CD4-positive, CD25-positive, alpha-beta regulatory T cell (primary cell): ENCODE results near the gene TMC1. TPM values are rescaled to one million over a fixed set of nuclear protein-coding genes. Genes with fewer than 3 reads are reported as not detected.

ENCODE experiments used
- ATAC-seq, 2 donors: fragments of 150-1000 bp; cut with Tn5 transposase; one replicate each; pipeline ENCODE4 v1.10.0; 2021; ENCODE audit warnings: low read depth in 2 of 2, moderate number of reproducible peaks in 2 of 2, moderate library complexity in 1 of 2
- DNase-seq, 3 donors: peaks; one replicate each; pipeline versions ENCODE4 v3.0.0 to v3.0.0-alpha.2; 2012 to 2022; ENCODE audit warnings: mixed read lengths in 1 of 3
- H3K27ac ChIP-seq: one replicate; pipeline ENCODE4 v1.7.0; 2013; ENCODE audit warnings: mild to moderate bottlenecking, low read length; ENCODE audit not compliant: insufficient read depth, poor library complexity, severe bottlenecking
- H3K27me3 ChIP-seq: one replicate; pipeline ENCODE4 v1.7.0; 2013; ENCODE audit warnings: low read length; ENCODE audit not compliant: control insufficient read depth, insufficient read depth
- H3K36me3 ChIP-seq: one replicate; pipeline ENCODE4 v1.7.0; 2013; ENCODE audit warnings: mild to moderate bottlenecking, low read length, moderate library complexity; ENCODE audit not compliant: control insufficient read depth, insufficient read depth
- H3K4me1 ChIP-seq: 2 replicates; pipeline ENCODE4 v1.7.0; 2013; ENCODE audit warnings: mild to moderate bottlenecking, low read length; ENCODE audit not compliant: insufficient read depth, control insufficient read depth, poor library complexity, severe bottlenecking
- H3K4me3 ChIP-seq: one replicate; pipeline ENCODE4 v1.7.0; 2013; ENCODE audit warnings: low read depth, mild to moderate bottlenecking, low read length, moderate library complexity
- H3K9me3 ChIP-seq, 2 experiments: 1 replicate in 1 of 2; 2 replicates in 1 of 2; pipeline ENCODE4 v1.7.0; 2013; ENCODE audit warnings: low read length in 2 of 2, mild to moderate bottlenecking in 1 of 2, moderate library complexity in 1 of 2; ENCODE audit not compliant: control insufficient read depth in 2 of 2
- H3K27ac Mint-ChIP-seq, 3 donors: one replicate each; pipeline ENCODE4 v1.8.0; 2020 to 2022; ENCODE audit warnings: mild to moderate bottlenecking in 3 of 3, mixed read lengths in 3 of 3, moderate library complexity in 2 of 3
- H3K27me3 Mint-ChIP-seq: one replicate; pipeline ENCODE4 v1.8.0; 2022; ENCODE audit warnings: mild to moderate bottlenecking, mixed read lengths
- H3K36me3 Mint-ChIP-seq: one replicate; pipeline ENCODE4 v1.8.0; 2020; ENCODE audit warnings: mixed read lengths
- H3K4me1 Mint-ChIP-seq, 4 donors: one replicate each; pipeline ENCODE4 v1.8.0; 2020 to 2022; ENCODE audit warnings: mixed read lengths in 4 of 4, mild to moderate bottlenecking in 1 of 4
- H3K4me3 Mint-ChIP-seq, 4 donors: one replicate each; pipeline ENCODE4 v1.8.0; 2020 to 2022; ENCODE audit warnings: mild to moderate bottlenecking in 4 of 4, mixed read lengths in 4 of 4, moderate library complexity in 3 of 4
- H3K9me3 Mint-ChIP-seq, 7 donors: one replicate each; pipeline ENCODE4 v1.8.0; 2020 to 2022; ENCODE audit warnings: mixed read lengths in 7 of 7, mild to moderate bottlenecking in 3 of 7, moderate library complexity in 2 of 7
- polyA plus RNA-seq, 4 donors: library from polyadenylated mRNA; unstranded; fragments of 300-500 nt; fragmentation: Illumina TruSeq; gene quantifications; one replicate each; pipeline ENCODE4 v1.2.3, GENCODE V29; 2021
- total RNA-seq: library from RNA; stranded (reverse); gene quantifications from one replicate; pipeline ENCODE4 v1.2.3, GENCODE V29; 2022

The TMC1 gene
- total and polyA plus RNA-seq, 5 donors from 2014 or later: not detected

DNA sequence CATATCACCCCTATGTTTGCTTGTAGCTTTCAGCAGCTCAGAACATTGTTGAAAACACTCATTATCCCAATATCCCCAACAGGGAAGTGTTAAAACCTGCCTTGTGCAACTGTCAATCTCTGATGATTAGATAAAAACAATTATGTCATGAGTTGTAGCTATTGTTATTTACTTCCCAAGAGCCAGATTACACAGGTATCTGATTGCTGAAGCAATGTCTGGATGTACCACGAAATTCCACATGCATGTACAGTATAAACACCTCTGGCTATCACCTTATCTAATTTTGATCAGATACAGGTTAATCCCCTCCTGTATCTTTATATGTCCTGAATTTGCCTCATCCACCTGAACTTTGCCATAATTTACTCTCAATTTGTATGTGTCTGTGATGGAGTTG is 38.7 kb downstream of the TMC1 start:
- H3K27ac Mint-ChIP-seq: no peak overlapping the region
- peaks cover 4 to 13% (median 8%) of the 10 kb centered on the region in 4 donors for H3K4me1 Mint-ChIP-seq
- no peak overlapping the region for H3K4me3 Mint-ChIP-seq
- no peak overlapping the region for H3K27ac ChIP-seq
- no peak overlapping the region for H3K4me3 ChIP-seq
- DNase-seq: no peak
- no peak for ATAC-seq
- H3K27me3 ChIP-seq: no peaks in the 10 kb centered on the region
- H3K9me3 ChIP-seq: no peaks in the 10 kb centered on the region
- H3K36me3 Mint-ChIP-seq: no peaks in the 10 kb centered on the region
- H3K36me3 ChIP-seq: no peaks in the 10 kb centered on the region
- H3K4me1 ChIP-seq: no peaks in the 10 kb centered on the region
- no peaks in the 10 kb centered on the region for H3K27me3 Mint-ChIP-seq
- H3K9me3 Mint-ChIP-seq: peaks cover 0 to 2% (median 0%) of the 10 kb centered on the region in 7 donors

DNA sequence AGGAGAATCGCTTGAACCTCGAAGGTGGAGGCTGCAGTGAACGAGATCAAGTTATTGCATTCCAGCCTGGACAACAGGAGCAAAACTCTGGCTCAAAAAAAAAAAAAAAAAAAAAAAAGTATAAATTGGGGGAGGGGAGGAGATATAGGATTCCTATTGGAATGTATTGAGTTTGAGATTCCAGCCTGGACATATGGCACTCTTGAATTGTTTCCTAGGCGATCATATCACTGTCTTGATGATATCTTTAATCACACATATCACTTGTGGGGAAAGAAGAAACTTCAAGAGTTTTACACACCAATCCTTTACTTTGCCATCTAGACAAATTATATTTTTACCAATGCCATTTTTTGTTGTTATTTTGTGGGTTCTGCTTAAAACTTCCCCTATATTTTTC is 42.4 kb downstream of the TMC1 start:
- Mint-ChIP-seq H3K4me1 (no peaks in the 10 kb centered on the region), H3K9me3 (peaks cover 0 to 4% (median 2%) of the 10 kb centered on the region in 7 donors), H3K4me3 (no peak overlapping the region), H3K27ac (no peak overlapping the region), H3K36me3 (no peaks in the 10 kb centered on the region), H3K27me3 (no peaks in the 10 kb centered on the region)
- ATAC-seq: no peak
- Histone ChIP-seq H3K4me3 (no peak overlapping the region), H3K27me3 (no peaks in the 10 kb centered on the region), H3K9me3 (no peaks in the 10 kb centered on the region), H3K27ac (no peak overlapping the region), H3K36me3 (no peaks in the 10 kb centered on the region), H3K4me1 (no peaks in the 10 kb centered on the region)
- no peak for DNase-seq

DNA sequence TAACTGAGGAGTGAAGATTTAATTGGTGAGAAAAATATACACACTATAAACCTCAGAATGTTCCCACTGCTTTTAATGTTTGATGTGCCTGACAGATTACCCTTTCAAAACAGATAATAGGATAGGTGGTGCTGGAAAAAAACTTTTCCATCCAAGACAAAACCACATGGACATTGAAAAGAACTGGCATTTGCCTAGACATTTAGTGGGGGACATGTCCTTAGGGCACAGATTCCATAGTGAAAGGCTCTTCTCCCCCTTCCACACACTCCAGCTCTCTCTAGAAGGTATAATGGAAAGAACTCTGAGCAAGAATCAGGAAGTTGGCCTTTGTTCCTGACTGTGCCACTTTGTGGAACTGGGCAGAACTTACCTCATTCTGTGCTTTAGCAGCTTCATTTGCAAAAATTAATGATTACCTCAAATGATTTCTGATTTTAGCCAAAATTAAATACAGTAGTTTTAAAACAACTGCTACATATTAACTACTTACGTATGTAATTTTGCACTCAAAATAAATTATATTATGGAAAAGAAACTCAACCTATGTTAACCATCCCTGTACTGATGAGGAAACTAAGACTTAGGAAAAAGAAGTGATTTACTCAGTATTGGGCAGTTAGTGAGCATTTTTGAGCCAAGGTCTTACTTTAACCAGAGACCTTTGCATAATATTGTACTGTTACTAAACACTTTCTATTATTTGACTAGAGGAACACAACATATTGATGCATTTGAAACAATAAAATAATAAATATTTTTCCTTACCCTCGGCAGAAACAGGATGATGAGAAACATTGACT is 43.3 kb downstream of the TMC1 start:
- no peaks in the 10 kb centered on the region for H3K27me3 ChIP-seq
- no peaks in the 10 kb centered on the region for H3K36me3 Mint-ChIP-seq
- no peaks in the 10 kb centered on the region for H3K4me1 Mint-ChIP-seq
- no peaks in the 10 kb centered on the region for H3K4me1 ChIP-seq
- no peak overlapping the region for H3K4me3 Mint-ChIP-seq
- H3K27me3 Mint-ChIP-seq: no peaks in the 10 kb centered on the region
- H3K9me3 Mint-ChIP-seq: peaks cover 0 to 4% (median 2%) of the 10 kb centered on the region in 7 donors
- H3K36me3 ChIP-seq: no peaks in the 10 kb centered on the region
- no peak overlapping the region for H3K4me3 ChIP-seq
- no peak for DNase-seq
- ATAC-seq: no peak
- no peak overlapping the region for H3K27ac ChIP-seq
- no peak overlapping the region for H3K27ac Mint-ChIP-seq
- H3K9me3 ChIP-seq: no peaks in the 10 kb centered on the region

DNA sequence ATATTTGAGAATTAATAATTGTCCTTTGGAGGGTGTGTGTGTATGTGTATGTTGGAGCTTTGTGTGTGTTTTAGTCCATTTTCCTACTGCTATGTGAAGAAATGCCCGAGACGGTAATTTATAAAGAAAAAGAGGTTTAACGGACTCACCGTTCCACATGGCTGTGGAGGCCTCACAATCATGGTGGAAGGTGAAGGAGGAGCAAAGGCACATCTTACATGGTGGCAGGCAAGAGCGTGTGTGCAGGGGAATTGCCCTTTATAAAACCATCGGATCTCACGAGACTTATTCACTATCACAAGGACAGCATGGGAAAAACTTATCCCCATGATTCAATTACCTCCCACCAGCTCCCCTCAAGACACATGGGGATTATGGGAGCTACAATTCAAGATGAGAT is 44.1 kb downstream of the TMC1 start:
- ATAC-seq (no peak), DNase-seq (no peak)
- no peaks in the 10 kb centered on the region for H3K36me3 ChIP-seq
- H3K4me3 ChIP-seq: no peak overlapping the region
- H3K27me3 Mint-ChIP-seq: no peaks in the 10 kb centered on the region
- H3K27ac Mint-ChIP-seq: no peak overlapping the region
- no peaks in the 10 kb centered on the region for H3K4me1 ChIP-seq
- no peak overlapping the region for H3K4me3 Mint-ChIP-seq
- no peaks in the 10 kb centered on the region for H3K27me3 ChIP-seq
- H3K27ac ChIP-seq: no peak overlapping the region
- H3K9me3 Mint-ChIP-seq: peaks cover 0 to 4% (median 2%) of the 10 kb centered on the region in 7 donors
- no peaks in the 10 kb centered on the region for H3K4me1 Mint-ChIP-seq
- no peaks in the 10 kb centered on the region for H3K9me3 ChIP-seq
- H3K36me3 Mint-ChIP-seq: no peaks in the 10 kb centered on the region

DNA sequence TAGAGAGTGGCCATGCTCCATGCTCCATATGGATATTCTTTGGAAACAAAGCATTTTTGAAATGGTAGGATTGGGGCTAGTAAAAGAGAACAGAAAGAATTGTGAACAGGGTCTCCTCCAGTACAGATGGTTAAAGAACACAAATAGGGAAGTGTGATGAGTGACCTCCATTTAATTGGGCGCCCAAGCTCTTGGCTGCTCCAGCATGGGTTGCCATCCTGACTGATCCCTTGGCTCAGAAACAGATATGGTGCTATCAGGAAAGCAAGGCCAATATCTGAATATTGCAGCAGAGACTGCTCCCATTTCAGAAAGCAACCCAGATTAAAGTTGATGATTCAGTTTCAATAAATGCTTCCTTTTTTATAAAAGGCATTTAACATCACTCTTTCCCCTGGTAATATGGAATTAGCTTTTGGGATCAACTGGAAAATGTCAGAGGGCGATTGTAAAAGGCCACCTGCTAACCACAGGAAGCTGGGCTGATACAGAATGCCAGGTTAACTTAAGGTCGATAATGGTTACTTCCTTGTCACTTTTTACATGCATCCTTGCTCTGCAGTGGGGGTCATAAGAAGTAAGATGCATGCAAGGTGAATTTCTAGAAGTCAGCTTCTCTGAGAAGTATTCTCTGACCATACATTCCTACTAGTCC is 52.9 kb downstream of the TMC1 start:
- H3K27me3 ChIP-seq: no peaks in the 10 kb centered on the region
- Mint-ChIP-seq H3K4me1 (peaks cover 0 to 2% (median 0%) of the 10 kb centered on the region in 4 donors), H3K27ac (no peak overlapping the region), H3K9me3 (no peaks in the 10 kb centered on the region), H3K27me3 (no peaks in the 10 kb centered on the region), H3K4me3 (no peak overlapping the region), H3K36me3 (no peaks in the 10 kb centered on the region)
- H3K9me3 ChIP-seq: no peaks in the 10 kb centered on the region
- H3K4me3 ChIP-seq: no peak overlapping the region
- no peaks in the 10 kb centered on the region for H3K36me3 ChIP-seq
- ATAC-seq: no peak
- H3K27ac ChIP-seq: no peak overlapping the region
- DNase-seq: no peak
- H3K4me1 ChIP-seq: no peaks in the 10 kb centered on the region

DNA sequence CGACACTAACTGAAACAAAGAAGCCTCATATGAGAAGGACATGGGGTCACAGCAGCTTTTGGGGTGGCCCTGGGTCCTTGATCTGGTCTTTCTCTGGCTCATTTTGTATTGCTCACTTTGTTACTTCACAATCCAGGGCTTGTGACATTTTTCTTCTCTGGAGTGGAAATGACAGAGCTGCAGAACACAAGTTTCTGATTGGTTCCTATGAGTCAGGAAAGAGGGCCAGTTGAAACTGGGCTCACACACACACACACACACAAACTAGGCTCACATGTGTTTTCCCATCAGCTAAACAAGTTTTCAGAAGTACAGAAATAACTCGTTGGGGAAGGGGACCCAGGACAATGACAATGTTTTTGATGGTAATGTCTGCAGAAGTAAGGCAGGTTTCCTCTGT is 54.3 kb downstream of the TMC1 start:
- no peaks in the 10 kb centered on the region for H3K9me3 Mint-ChIP-seq
- DNase-seq: no peak
- no peaks in the 10 kb centered on the region for H3K36me3 Mint-ChIP-seq

DNA sequence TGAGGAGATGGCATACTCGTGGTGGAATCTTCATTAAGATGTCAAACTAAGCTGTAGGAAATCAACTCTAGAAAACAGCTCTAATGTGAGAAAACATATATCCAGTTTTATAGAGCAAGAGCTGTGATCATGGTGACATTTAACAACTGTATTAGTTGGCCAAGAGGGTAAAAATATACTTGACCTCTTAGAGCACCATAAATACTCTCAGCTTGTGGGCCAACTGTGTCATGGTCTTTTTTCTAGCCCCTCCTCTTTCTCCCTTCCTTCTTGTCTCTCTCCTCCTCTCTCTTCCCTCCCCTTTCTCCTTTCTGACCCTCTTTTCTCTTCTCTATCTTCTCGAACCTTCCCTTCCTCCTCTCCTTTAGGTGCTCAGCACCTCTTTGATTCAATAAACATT is 54.7 kb downstream of the TMC1 start:
- H3K4me1 Mint-ChIP-seq: peaks cover 0 to 2% (median 0%) of the 10 kb centered on the region in 4 donors
- H3K36me3 Mint-ChIP-seq: no peaks in the 10 kb centered on the region
- no peak for ATAC-seq
- H3K27me3 ChIP-seq: no peaks in the 10 kb centered on the region
- no peak overlapping the region for H3K4me3 Mint-ChIP-seq
- no peak overlapping the region for H3K4me3 ChIP-seq
- no peaks in the 10 kb centered on the region for H3K4me1 ChIP-seq
- no peaks in the 10 kb centered on the region for H3K9me3 Mint-ChIP-seq
- H3K36me3 ChIP-seq: no peaks in the 10 kb centered on the region
- no peaks in the 10 kb centered on the region for H3K9me3 ChIP-seq
- no peaks in the 10 kb centered on the region for H3K27me3 Mint-ChIP-seq
- no peak overlapping the region for H3K27ac ChIP-seq
- no peak overlapping the region for H3K27ac Mint-ChIP-seq
- DNase-seq: no peak

More for the DNA sequence above, 54.3 kb downstream of the TMC1 start:
- peaks cover 0 to 2% (median 0%) of the 10 kb centered on the region in 4 donors for H3K4me1 Mint-ChIP-seq
- H3K36me3 ChIP-seq: no peaks in the 10 kb centered on the region
- H3K27ac Mint-ChIP-seq: no peak overlapping the region
- no peaks in the 10 kb centered on the region for H3K9me3 ChIP-seq
- no peak overlapping the region for H3K27ac ChIP-seq
- H3K27me3 ChIP-seq: no peaks in the 10 kb centered on the region
- no peak overlapping the region for H3K4me3 ChIP-seq
- no peaks in the 10 kb centered on the region for H3K27me3 Mint-ChIP-seq
- no peak overlapping the region for H3K4me3 Mint-ChIP-seq
- H3K4me1 ChIP-seq: no peaks in the 10 kb centered on the region
- ATAC-seq: no peak
